HepG2 (cell line): ENCODE results near the gene RING1. TPM values are rescaled to one million over a fixed set of nuclear protein-coding genes. Genes with fewer than 3 reads are reported as not detected.

Experiments
- ADNP ChIP-seq: sonication (generic); formaldehyde crosslinking; IDR thresholded peaks from 2 replicates; pipeline ENCODE4 v1.4.0; 2020; ENCODE audit warnings: missing genetic modification reagents
- CTCF ChIP-seq: sonication (generic); formaldehyde crosslinking; IDR thresholded peaks from 2 replicates; pipeline ENCODE4 v1.5.0; 2020; ENCODE audit warnings: mild to moderate bottlenecking, missing genetic modification reagents, moderate library complexity
- DBP ChIP-seq: sonication (generic); formaldehyde crosslinking; IDR thresholded peaks from 2 replicates; pipeline ENCODE4 v1.4.0; 2020; ENCODE audit warnings: missing genetic modification reagents; ENCODE audit errors: not compliant biosample characterization
- IKZF1 ChIP-seq: fragments of 450-650 bp; IDR thresholded peaks from 2 replicates; pipeline ENCODE4 v1.7.1; 2016
- ISL2 ChIP-seq: sonication (generic); formaldehyde crosslinking; IDR thresholded peaks from 2 replicates; pipeline ENCODE4 v1.5.0; 2020; ENCODE audit warnings: missing genetic modification reagents
- MYC ChIP-seq: sonication (generic); formaldehyde crosslinking; IDR thresholded peaks from 2 replicates; pipeline ENCODE4 v1.9.0; 2021; ENCODE audit warnings: missing genetic modification reagents, borderline replicate concordance
- NFYC ChIP-seq: IDR thresholded peaks from 2 replicates; pipeline ENCODE4 v1.6.1; 2016; ENCODE audit warnings: missing genetic modification reagents, missing compliant biosample characterization
- PHF8 ChIP-seq: sonication (generic); formaldehyde crosslinking; IDR thresholded peaks from 2 replicates; pipeline ENCODE4 v1.5.0; 2020; ENCODE audit warnings: missing genetic modification reagents
- SKIL ChIP-seq: sonication (generic); formaldehyde crosslinking; IDR thresholded peaks from 2 replicates; pipeline ENCODE4 v1.8.0; 2022; ENCODE audit warnings: missing genetic modification reagents, mild to moderate bottlenecking, moderate library complexity, borderline replicate concordance
- SP140L ChIP-seq: sonication (generic); formaldehyde crosslinking; IDR thresholded peaks from 2 replicates; pipeline ENCODE4 v1.4.0; 2020; ENCODE audit warnings: missing genetic modification reagents, borderline replicate concordance
- ZBTB33 ChIP-seq: sonication (generic); formaldehyde crosslinking; IDR thresholded peaks from 2 replicates; pipeline ENCODE4 v1.4.0; 2020; ENCODE audit warnings: missing genetic modification reagents
- ZFP1 ChIP-seq: IDR thresholded peaks from 2 replicates; pipeline ENCODE4 v1.6.1; 2016
- ZFP36 ChIP-seq: fragments of 150-350 bp; IDR thresholded peaks from 2 replicates; pipeline ENCODE4 v1.6.1; 2018; ENCODE audit warnings: borderline replicate concordance, low read length, low read depth; ENCODE audit not compliant: partially characterized antibody
- ZFP41 ChIP-seq: sonication (generic); formaldehyde crosslinking; IDR thresholded peaks from 2 replicates; pipeline ENCODE4 v1.4.0; 2020; ENCODE audit warnings: mild to moderate bottlenecking, missing genetic modification reagents, borderline replicate concordance
- ZNF143 ChIP-seq: sonication (generic); formaldehyde crosslinking; IDR thresholded peaks from 2 replicates; pipeline ENCODE4 v1.4.0; 2020; ENCODE audit warnings: missing genetic modification reagents
- ZNF280D ChIP-seq: sonication (generic); formaldehyde crosslinking; IDR thresholded peaks from 2 replicates; pipeline ENCODE4 v1.5.1; 2020; ENCODE audit warnings: mild to moderate bottlenecking, missing genetic modification reagents
- ZNF691 ChIP-seq: sonication (generic); formaldehyde crosslinking; IDR thresholded peaks from 2 replicates; pipeline ENCODE4 v1.4.0; 2020; ENCODE audit warnings: missing genetic modification reagents, low read depth, mild to moderate bottlenecking, borderline replicate concordance
- polyA plus RNA-seq, 8 experiments: library from polyadenylated mRNA; depleted of rRNA in 3 of 8; stranded (reverse) in 7 of 8; unstranded in 1 of 8; fragments of >200 nt; fragmentation: Illumina TruSeq in 4 of 8; extraction: Trizol in 4 of 8; gene quantifications; 2 replicates each; pipeline versions ENCODE4 v1.2.1 to v1.2.3, GENCODE V29; 2011 to 2016; ENCODE audit warnings: low read depth in 4 of 8, missing spikeins in 1 of 8, mixed read lengths in 1 of 8; ENCODE audit not compliant: insufficient read depth in 1 of 8
- total RNA-seq, 5 experiments: library from RNA; depleted of rRNA; stranded (reverse); fragments of >200 nt; fragmentation: Illumina TruSeq; extraction: Trizol; gene quantifications; 2 replicates each; pipeline ENCODE4 v1.2.3, GENCODE V29; 2016; ENCODE audit warnings: low read depth in 1 of 5

The RING1 gene
- total and polyA plus RNA-seq, 2 of the 13 experiments (the other 11 are each of a cell fraction or from before 2014, with no cell fraction given), result 23.9 to 33.6 TPM

- TF ChIP-seq ZFP41 (no peak), ADNP (CRISPR knock-in tag) (no peak), ISL2 (0 out of 2 replicates have a peak, but pooled peaks have one; percentile 5), ZFP1 (CRISPR knock-in tag) (no peak), CTCF (CRISPR knock-in tag) (peak; percentile 96), SKIL (CRISPR knock-in tag) (no peak), IKZF1 (no peak), ZNF691 (no peak), ZFP36 (no peak), ZNF143 (CRISPR knock-in tag) (no peak), MYC (CRISPR knock-in tag) (no peak; the same call in 1 of the 2 replicates), ZBTB33 (CRISPR knock-in tag) (no peak), DBP (CRISPR knock-in tag) (no peak), NFYC (CRISPR knock-in tag) (no peak), SP140L (CRISPR knock-in tag) (no peak), PHF8 (CRISPR knock-in tag) (peak; percentile 42; the same call in 1 of the 2 replicates), ZNF280D (CRISPR knock-in tag) (0 out of 2 replicates have a peak, but pooled peaks have one; percentile 26)
Measured at GRCh38 chr6:33161354-33162331, 46.7 kb upstream of the RING1 start (continued).
